K562 (cell line): ENCODE data around the gene SBNO1. TPM values are rescaled to one million over a fixed set of nuclear protein-coding genes. Genes with fewer than 3 reads are reported as not detected.

Experiments
- BDP1 ChIP-seq: IDR thresholded peaks from 3 replicates; pipeline ENCODE4 v1.6.1; 2011; ENCODE audit not compliant: insufficient read length, insufficient read depth
- CXXC5 ChIP-seq: fragments of 250-450 bp; sonication (Bioruptor Pico); IDR thresholded peaks from 2 replicates; pipeline ENCODE4 v1.8.0; 2022; ENCODE audit warnings: inconsistent platforms, mild to moderate bottlenecking, moderate library complexity
- DDX20 ChIP-seq: fragments of 450-650 bp; IDR thresholded peaks from 2 replicates; pipeline ENCODE4 v1.6.1; 2016; ENCODE audit warnings: missing genetic modification characterization, low read depth, mild to moderate bottlenecking, missing compliant biosample characterization, moderate library complexity
- FOSL1 ChIP-seq: fragments of 200-800 bp; sonication (Bioruptor generic); conservative IDR thresholded peaks from 2 replicates; pipeline ENCODE4 v1.6.1; 2016; ENCODE audit warnings: missing genetic modification characterization, missing compliant biosample characterization
- KHSRP ChIP-seq: fragments of 450-650 bp; IDR thresholded peaks from 2 replicates; pipeline ENCODE4 v1.6.1; 2017
- PCBP1 ChIP-seq: fragments of 200-400 bp; formaldehyde crosslinking; IDR thresholded peaks from 2 replicates; pipeline ENCODE4 v1.6.1; 2018; ENCODE audit warnings: mild to moderate bottlenecking, low read depth, low read length; ENCODE audit not compliant: poor library complexity, severe bottlenecking
- PHF8 ChIP-seq: fragments of 200-600 bp; sonication (generic); IDR thresholded peaks from 2 replicates; pipeline ENCODE4 v1.6.1; 2012; ENCODE audit warnings: mixed run types, mild to moderate bottlenecking, inconsistent platforms, low read length, moderate library complexity, borderline replicate concordance
- POLR2AphosphoS2 ChIP-seq: IDR thresholded peaks from 2 replicates; pipeline ENCODE4 v1.6.1; 2012; ENCODE audit warnings: low read length, improper control_type of control experiment
- POLR2G ChIP-seq: fragments of 200-400 bp; formaldehyde crosslinking; IDR thresholded peaks from 2 replicates; pipeline ENCODE4 v1.6.1; 2017; ENCODE audit warnings: low read depth, mild to moderate bottlenecking, antibody characterized with exemption, low read length, moderate library complexity
- RBBP5 ChIP-seq: fragments of 200-600 bp; sonication (generic); IDR thresholded peaks from 2 replicates; pipeline ENCODE4 v1.6.1; 2012; ENCODE audit warnings: borderline replicate concordance, mild to moderate bottlenecking, low read length, control low read depth, inconsistent platforms; ENCODE audit not compliant: insufficient read depth, poor library complexity, severe bottlenecking
- RBM17 ChIP-seq: fragments of 200-400 bp; formaldehyde crosslinking; IDR thresholded peaks from 2 replicates; pipeline ENCODE4 v1.6.1; 2017; ENCODE audit warnings: low read depth, mild to moderate bottlenecking, low read length, borderline replicate concordance
- SMAD3 ChIP-seq: fragments of 450-650 bp; formaldehyde crosslinking; conservative IDR thresholded peaks from 2 replicates; pipeline ENCODE4 v1.4.0; 2020; ENCODE audit warnings: mild to moderate bottlenecking
- SMARCA4 ChIP-seq: fragments of 450-650 bp; IDR thresholded peaks from 2 replicates; pipeline ENCODE4 v1.6.1; 2016
- TBP ChIP-seq: optimal IDR thresholded peaks from 2 replicates; pipeline ENCODE3; 2011; ENCODE audit warnings: low read depth, low read length, improper control_type of control experiment
- TCFL5 ChIP-seq: fragments of 250-450 bp; sonication (Bioruptor Pico); conservative IDR thresholded peaks from 2 replicates; pipeline ENCODE4 v1.6.1; 2021; ENCODE audit warnings: mild to moderate bottlenecking, moderate library complexity, matching md5 sums
- ZNF121 ChIP-seq: sonication (generic); formaldehyde crosslinking; conservative IDR thresholded peaks from 2 replicates; pipeline ENCODE4 v1.8.0; 2022; ENCODE audit warnings: missing genetic modification reagents
- ZNF146 ChIP-seq: IDR thresholded peaks from one replicate; pipeline ENCODE4 v1.6.1; 2018; ENCODE audit warnings: missing compliant biosample characterization; ENCODE audit not compliant: unreplicated experiment
- ZNF318 ChIP-seq, 2 experiments: fragments of 450-650 bp; IDR thresholded peaks; 2 replicates each; pipeline ENCODE4 v1.6.1; 2016; ENCODE audit warnings: mild to moderate bottlenecking in 2 of 2, borderline replicate concordance in 1 of 2, low read depth in 1 of 2, moderate library complexity in 1 of 2
- ZNF384 ChIP-seq: IDR thresholded peaks from 2 replicates; pipeline ENCODE4 v1.6.1; 2012; ENCODE audit warnings: low read depth, low read length, improper control_type of control experiment
- ZSCAN32 ChIP-seq: fragments of 450-650 bp; formaldehyde crosslinking; IDR thresholded peaks from 2 replicates; pipeline ENCODE4 v1.4.0; 2020; ENCODE audit warnings: mild to moderate bottlenecking, moderate library complexity
- polyA plus RNA-seq, 8 experiments: library from polyadenylated mRNA; depleted of rRNA in 4 of 8; stranded (reverse) in 5 of 8; unstranded in 3 of 8; fragments of >200 nt; fragmentation: Nextera tagmentation in 2 of 8; fragmentation: Illumina TruSeq in 1 of 8; extraction: Ambion mirVana in 2 of 8; extraction: Trizol in 1 of 8; gene quantifications; 2 replicates each; pipeline versions ENCODE4 v1.2.1 to v1.2.3, GENCODE V29; 2011 to 2014; ENCODE audit warnings: inconsistent platforms in 1 of 8, missing spikeins in 1 of 8
- total RNA-seq, 7 experiments: library from RNA; depleted of rRNA in 6 of 7; stranded (reverse); fragments of >200 nt in 6 of 7; fragmentation: Illumina TruSeq in 2 of 7; extraction: Trizol in 2 of 7; gene quantifications; 2 replicates each; pipeline versions ENCODE4 v1.2.1 to v1.2.3, GENCODE V29; 2011 to 2021; ENCODE audit warnings: low replicate concordance in 1 of 7

SBNO1 gene
- total and polyA plus RNA-seq, 9 of the 15 experiments (the other 6 are each of a cell fraction or from before 2014, with no cell fraction given) = 14.9 to 77.1 (median 35.9) TPM

- TF ChIP-seq ZNF318 (IDR thresholded peaks at IDR 0.05; ENCODE audit: borderline replicate concordance in 1 of 2, low read depth in 1 of 2) = no peak
- TF ChIP-seq RBBP5 = peak; percentile 62
- no peak for TF ChIP-seq KHSRP
- TF ChIP-seq CXXC5 (CRISPR knock-in tag) = peak; percentile 30; the same call in 1 of the 2 replicates
- no peak for TF ChIP-seq POLR2AphosphoS2
- TF ChIP-seq PCBP1 = peak; percentile 42
- no peak for TF ChIP-seq ZNF146 (CRISPR knock-in tag)
- TF ChIP-seq SMARCA4 = no peak
- no peak for TF ChIP-seq SMAD3 (CRISPR knock-in tag)
- no peak for TF ChIP-seq BDP1
- TF ChIP-seq TCFL5 (CRISPR knock-in tag) = no peak
- TF ChIP-seq ZNF384 = no peak
- TF ChIP-seq POLR2G = peak; percentile 74
- no peak for TF ChIP-seq RBM17
- TF ChIP-seq FOSL1 = 0 out of 2 replicates have a peak, but pooled peaks have one; percentile 11
- no peak for TF ChIP-seq ZNF121 (CRISPR knock-in tag)
- no peak for TF ChIP-seq DDX20 (tag)
- peak; percentile 15 for TF ChIP-seq TBP
- no peak for TF ChIP-seq ZSCAN32 (CRISPR knock-in tag)
- TF ChIP-seq PHF8 = peak; percentile 38; the same call in 1 of the 2 replicates
These were observed 93.5 kb downstream of the SBNO1 start (continued) for GRCh38 chr12:123271001-123271668.
